H9 (cell line): ENCODE measurements around the gene SYNE2. TPM values are rescaled to one million over a fixed set of nuclear protein-coding genes. Genes with fewer than 3 reads are reported as not detected.

Experiments used
- DNase-seq: peaks from one replicate; pipeline ENCODE4 v3.0.0-alpha.2; 2017
- H2AFZ ChIP-seq: one replicate; pipeline ENCODE4 v1.6.1; 2013; ENCODE audit warnings: mild to moderate bottlenecking, low read length, control low read depth, moderate library complexity
- H2AK5ac ChIP-seq: 2 replicates; pipeline ENCODE4 v1.6.1; 2013; ENCODE audit warnings: low read length, control low read depth, mixed read lengths; ENCODE audit not compliant: insufficient read length
- H2BK120ac ChIP-seq: one replicate; pipeline ENCODE4 v1.6.1; 2013; ENCODE audit warnings: low read depth, mild to moderate bottlenecking, low read length, control low read depth, inconsistent platforms; ENCODE audit not compliant: poor library complexity, severe bottlenecking
- H2BK12ac ChIP-seq: 2 replicates; pipeline ENCODE4 v1.6.1; 2013; ENCODE audit warnings: low read length, control low read depth, mixed read lengths, low read depth; ENCODE audit not compliant: insufficient read length
- H2BK15ac ChIP-seq: 2 replicates; pipeline ENCODE4 v1.6.1; 2013; ENCODE audit warnings: low read depth, low read length, control low read depth
- H2BK20ac ChIP-seq: one replicate; pipeline ENCODE4 v1.6.1; 2013; ENCODE audit warnings: low read depth, mild to moderate bottlenecking, low read length, control low read depth, inconsistent platforms; ENCODE audit not compliant: poor library complexity, severe bottlenecking
- H2BK5ac ChIP-seq: 2 replicates; pipeline ENCODE4 v1.6.1; 2013; ENCODE audit warnings: low read length, control low read depth, mixed read lengths; ENCODE audit not compliant: insufficient read length
- H3K14ac ChIP-seq: 2 replicates; pipeline ENCODE4 v1.6.1; 2013; ENCODE audit warnings: low read length, control low read depth; ENCODE audit not compliant: insufficient read depth
- H3K18ac ChIP-seq: 2 replicates; pipeline ENCODE4 v1.6.1; 2013; ENCODE audit warnings: low read depth, mild to moderate bottlenecking, mixed read lengths, low read length, control low read depth; ENCODE audit not compliant: insufficient read length
- H3K23ac ChIP-seq: 2 replicates; pipeline ENCODE4 v1.6.1; 2013; ENCODE audit warnings: low read length, control low read depth, mixed read lengths, low read depth; ENCODE audit not compliant: insufficient read length
- H3K23me2 ChIP-seq: 2 replicates; pipeline ENCODE4 v1.6.1; 2013; ENCODE audit warnings: low read depth, mild to moderate bottlenecking, mixed read lengths, low read length, control low read depth; ENCODE audit not compliant: insufficient read length, poor library complexity, severe bottlenecking
- H3K27ac ChIP-seq: 2 replicates; pipeline ENCODE4 v1.5.1; 2013; ENCODE audit warnings: low read length, control low read depth, mixed read lengths, low read depth; ENCODE audit not compliant: insufficient read length
- H3K27me3 ChIP-seq: 2 replicates; pipeline ENCODE4 v1.6.1; 2013; ENCODE audit warnings: low read length, control low read depth, inconsistent platforms; ENCODE audit not compliant: insufficient read depth
- H3K4ac ChIP-seq: 2 replicates; pipeline ENCODE4 v1.6.1; 2013; ENCODE audit warnings: low read depth, mild to moderate bottlenecking, control low read depth, inconsistent platforms, low read length, moderate library complexity
- H3K4me1 ChIP-seq: 2 replicates; pipeline ENCODE4 v1.6.1; 2013; ENCODE audit warnings: low read length, control low read depth, inconsistent platforms; ENCODE audit not compliant: insufficient read depth
- H3K4me2 ChIP-seq: 2 replicates; pipeline ENCODE4 v1.6.1; 2013; ENCODE audit warnings: low read length, control low read depth, mixed read lengths; ENCODE audit not compliant: insufficient read length, insufficient read depth
- H3K56ac ChIP-seq: 2 replicates; pipeline ENCODE4 v1.6.1; 2013; ENCODE audit warnings: low read depth, mild to moderate bottlenecking, mixed read lengths, low read length, control low read depth; ENCODE audit not compliant: insufficient read length
- H3K79me1 ChIP-seq: 2 replicates; pipeline ENCODE4 v1.6.1; 2013; ENCODE audit warnings: low read depth, mild to moderate bottlenecking, moderate library complexity, low read length, control low read depth, inconsistent platforms; ENCODE audit not compliant: insufficient read depth, poor library complexity, severe bottlenecking
- H3K79me2 ChIP-seq: 2 replicates; pipeline ENCODE4 v1.6.1; 2013; ENCODE audit warnings: low read length, control low read depth, inconsistent platforms; ENCODE audit not compliant: insufficient read depth
- H3K9ac ChIP-seq: 2 replicates; pipeline ENCODE4 v1.6.1; 2013; ENCODE audit warnings: low read length, control low read depth, mixed read lengths; ENCODE audit not compliant: insufficient read length; ENCODE audit errors: extremely low read depth
- H3K9me3 ChIP-seq: one replicate; pipeline ENCODE4 v1.6.1; 2013; ENCODE audit warnings: low read depth, low read length, inconsistent platforms; ENCODE audit not compliant: control insufficient read depth
- H3T11ph ChIP-seq: one replicate; pipeline ENCODE4 v1.6.1; 2013; ENCODE audit warnings: mild to moderate bottlenecking, low read length, control low read depth, inconsistent platforms
- H4K20me1 ChIP-seq: one replicate; pipeline ENCODE4 v1.6.1; 2013; ENCODE audit not compliant: control insufficient read depth, insufficient read length, insufficient read depth
- H4K5ac ChIP-seq: 2 replicates; pipeline ENCODE4 v1.6.1; 2013; ENCODE audit warnings: low read depth, mild to moderate bottlenecking, mixed read lengths, low read length, control low read depth; ENCODE audit not compliant: insufficient read length
- H4K8ac ChIP-seq: replicated peaks from 2 replicates; pipeline ENCODE4 v1.6.1; 2013; ENCODE audit warnings: low read length, control low read depth, mixed read lengths, low read depth; ENCODE audit not compliant: insufficient read length
- H4K91ac ChIP-seq: 2 replicates; pipeline ENCODE4 v1.6.1; 2013; ENCODE audit warnings: low read depth, mild to moderate bottlenecking, moderate library complexity, mixed read lengths, low read length, control low read depth; ENCODE audit not compliant: insufficient read length
- H3K27ac Mint-ChIP-seq, 3 experiments: 2 replicates in 2 of 3; 3 replicates in 1 of 3; pipeline ENCODE4 v1.8.0; 2020 to 2021; ENCODE audit warnings: mixed read lengths in 3 of 3, mild to moderate bottlenecking in 1 of 3, moderate library complexity in 1 of 3
- H3K27me3 Mint-ChIP-seq: 2 replicates; pipeline ENCODE4 v1.8.0; 2021; ENCODE audit warnings: low read depth, mild to moderate bottlenecking, moderate library complexity, mixed read lengths
- H3K36me3 Mint-ChIP-seq, 3 experiments: 2 replicates in 2 of 3; 3 replicates in 1 of 3; pipeline ENCODE4 v1.8.0; 2020 to 2021; ENCODE audit warnings: low read depth in 3 of 3, mixed read lengths in 3 of 3; ENCODE audit not compliant: insufficient read depth in 1 of 3
- H3K4me1 Mint-ChIP-seq, 2 experiments: 2 replicates each; pipeline ENCODE4 v1.8.0; 2020; ENCODE audit warnings: mixed read lengths in 2 of 2
- H3K4me3 Mint-ChIP-seq, 2 experiments: 2 replicates in 1 of 2; 3 replicates in 1 of 2; pipeline ENCODE4 v1.8.0; 2020 to 2021; ENCODE audit warnings: mild to moderate bottlenecking in 2 of 2, mixed read lengths in 2 of 2, moderate library complexity in 1 of 2
- H3K9me3 Mint-ChIP-seq, 2 experiments: 2 replicates in 1 of 2; 3 replicates in 1 of 2; pipeline ENCODE4 v1.8.0; 2020; ENCODE audit warnings: mild to moderate bottlenecking in 2 of 2, mixed read lengths in 2 of 2, moderate library complexity in 1 of 2
- WGBS: extraction: QIAGEN DNeasy Blood & Tissue Kit; methylation state at CpG from one replicate; pipeline ENCODE4 v1.1.7; 2013; ENCODE audit warnings: missing lambda C conversion rate, low lambda C conversion rate, mixed read lengths; ENCODE audit not compliant: insufficient read length; ENCODE audit errors: extremely low coverage; 5-methylcytosine and 5-hydroxymethylcytosine counted together
- total RNA-seq: library from RNA; stranded (reverse); gene quantifications from 2 replicates; pipeline ENCODE4 v1.2.1, GENCODE V29; 2021
- TF ChIP-seq, protein P1 (sequence below): fragments of 200-600 bp; sonication (generic); conservative IDR thresholded peaks from 3 replicates; pipeline ENCODE4 v1.8.0; 2021; ENCODE audit warnings: antibody characterized with exemption, mild to moderate bottlenecking

SYNE2 gene
- total RNA-seq, 1 experiment from 2014 or later = 43.3 TPM

DNA sequence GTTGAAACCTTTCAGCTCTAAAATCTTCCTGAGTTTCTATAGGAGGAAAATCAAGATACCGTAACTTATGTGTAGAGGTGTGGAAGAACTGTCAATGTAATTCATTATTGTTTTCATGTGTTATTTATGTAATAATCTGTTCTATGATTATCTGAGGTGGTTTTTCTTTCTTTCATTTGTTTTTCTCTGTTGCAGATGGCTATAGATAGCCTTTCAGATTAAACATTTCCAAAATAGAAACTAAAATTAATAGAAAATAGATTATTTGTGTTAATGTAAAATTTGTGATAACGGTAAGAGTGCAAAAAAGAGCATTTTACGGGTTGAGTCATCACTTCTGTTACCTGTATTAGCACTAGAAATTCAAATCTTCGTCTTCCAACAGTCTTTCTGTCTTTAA lies 128.8 kb downstream of the SYNE2 start:
- Histone ChIP-seq H3K9me3 (no peaks in the 10 kb centered on the region), H3K23ac (no peak overlapping the region), H4K8ac (no peak overlapping the region), H2BK15ac (no peak overlapping the region), H3K56ac (no peak overlapping the region), H2BK12ac (no peak overlapping the region), H2AK5ac (no peak overlapping the region), H2BK20ac (no peak overlapping the region), H3K9ac (no peak overlapping the region), H4K20me1 (no peaks in the 10 kb centered on the region), H3K27ac (no peak overlapping the region), H3K4me2 (no peak overlapping the region), H3K27me3 (no peaks in the 10 kb centered on the region), H3K79me2 (no peaks in the 10 kb centered on the region), H3K14ac (no peak overlapping the region), H4K5ac (no peak overlapping the region), H3K4ac (no peak overlapping the region), H2BK120ac (no peak overlapping the region), H3K23me2 (no peaks in the 10 kb centered on the region), H3K18ac (no peak overlapping the region), H2AFZ (no peak overlapping the region), H3T11ph (no peak overlapping the region), H4K91ac (no peak overlapping the region), H3K4me1 (no peaks in the 10 kb centered on the region), H3K79me1 (no peaks in the 10 kb centered on the region), H2BK5ac (no peak overlapping the region)
- Mint-ChIP-seq H3K27ac (no peak overlapping the region), H3K27me3 (no peaks in the 10 kb centered on the region), H3K4me3 (no peak overlapping the region), H3K36me3 (peaks cover 5 to 24% (median 22%) of the 10 kb centered on the region in 3 experiments; a peak in 6 of 7 replicates), H3K4me1 (no peaks in the 10 kb centered on the region), H3K9me3 (no peaks in the 10 kb centered on the region)
- no peak for DNase-seq
- 100% methylated on average over 2 of the region's 4 CpGs for WGBS
- TF ChIP-seq, protein P1, sequence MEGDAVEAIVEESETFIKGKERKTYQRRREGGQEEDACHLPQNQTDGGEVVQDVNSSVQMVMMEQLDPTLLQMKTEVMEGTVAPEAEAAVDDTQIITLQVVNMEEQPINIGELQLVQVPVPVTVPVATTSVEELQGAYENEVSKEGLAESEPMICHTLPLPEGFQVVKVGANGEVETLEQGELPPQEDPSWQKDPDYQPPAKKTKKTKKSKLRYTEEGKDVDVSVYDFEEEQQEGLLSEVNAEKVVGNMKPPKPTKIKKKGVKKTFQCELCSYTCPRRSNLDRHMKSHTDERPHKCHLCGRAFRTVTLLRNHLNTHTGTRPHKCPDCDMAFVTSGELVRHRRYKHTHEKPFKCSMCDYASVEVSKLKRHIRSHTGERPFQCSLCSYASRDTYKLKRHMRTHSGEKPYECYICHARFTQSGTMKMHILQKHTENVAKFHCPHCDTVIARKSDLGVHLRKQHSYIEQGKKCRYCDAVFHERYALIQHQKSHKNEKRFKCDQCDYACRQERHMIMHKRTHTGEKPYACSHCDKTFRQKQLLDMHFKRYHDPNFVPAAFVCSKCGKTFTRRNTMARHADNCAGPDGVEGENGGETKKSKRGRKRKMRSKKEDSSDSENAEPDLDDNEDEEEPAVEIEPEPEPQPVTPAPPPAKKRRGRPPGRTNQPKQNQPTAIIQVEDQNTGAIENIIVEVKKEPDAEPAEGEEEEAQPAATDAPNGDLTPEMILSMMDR = no peak
